TTC549 (cell line): Measurements from ENCODE around the gene IFNW1.
"Not testable (repeated sequence)": the region's sequence is repeated elsewhere in the genome, so short reads cannot be mapped to it uniquely, and the experiment has no call there.

ENCODE experiments used
- FAIRE-seq: peaks from 2 replicates; lab custom pipeline; 2012; peaks lifted over from hg19 to GRCh38; lab: Jason Lieb, UNC

IFNW1 gene

GRCh38 chr9:21141427-21141882 is at the start of gene IFNW1:
Gene IFNW1 (minus strand): TSS chr9:21141832. CDS start chr9:21141570, 262 bp downstream.
- no peak for FAIRE-seq

GRCh38 chr9:21187487-21187886 is 45.9 kb upstream of the IFNW1 start, which contains the start of gene IFNA4:
Gene IFNA4 (minus strand): TSS chr9:21187587. CDS start chr9:21187531, 56 bp downstream.
- not testable (repeated sequence) for FAIRE-seq

- FAIRE-seq, result peak; percentile 55
Measured at GRCh38 chr9:21182810-21183736, 41.4 kb upstream of the IFNW1 start.

GRCh38 chr9:21174671-21175070 is 33.0 kb upstream of the IFNW1 start:
- FAIRE-seq, result no peak

GRCh38 chr9:21172156-21172555 is 30.5 kb upstream of the IFNW1 start:
- FAIRE-seq, result no peak

- FAIRE-seq, result no peak
Measured at GRCh38 chr9:21171351-21171750, 29.7 kb upstream of the IFNW1 start.

GRCh38 chr9:21166560-21166959 is 24.9 kb upstream of the IFNW1 start, which contains the start of gene IFNA21:
Gene IFNA21 (minus strand): TSS chr9:21166660. CDS start chr9:21166612, 48 bp downstream.
- not testable (repeated sequence) for FAIRE-seq

GRCh38 chr9:21165516-21165915 is 23.9 kb upstream of the IFNW1 start:
- peak; percentile 45 for FAIRE-seq

GRCh38 chr9:21160178-21160577 is 18.5 kb upstream of the IFNW1 start:
- FAIRE-seq, result no peak

GRCh38 chr9:21155501-21155900 is 13.9 kb upstream of the IFNW1 start:
- no peak for FAIRE-seq

GRCh38 chr9:21154018-21154608 is 12.5 kb upstream of the IFNW1 start:
- no peak for FAIRE-seq

GRCh38 chr9:21153336-21154017 is 11.8 kb upstream of the IFNW1 start:
- no peak for FAIRE-seq

GRCh38 chr9:21144603-21145002 is 3.0 kb upstream of the IFNW1 start:
- FAIRE-seq, result no peak

GRCh38 chr9:21137020-21137419 is 4.6 kb downstream of the IFNW1 start:
- no peak for FAIRE-seq

GRCh38 chr9:21135736-21136135 is 5.9 kb downstream of the IFNW1 start:
- FAIRE-seq, result no peak

- not testable (repeated sequence) for FAIRE-seq
Measured at GRCh38 chr9:21128186-21128585, 13.4 kb downstream of the IFNW1 start.

GRCh38 chr9:21121595-21122251 is 19.9 kb downstream of the IFNW1 start:
- no peak for FAIRE-seq

GRCh38 chr9:21121079-21121478 is 20.6 kb downstream of the IFNW1 start:
- FAIRE-seq, result no peak

GRCh38 chr9:21119093-21119770 is 22.4 kb downstream of the IFNW1 start:
- no peak for FAIRE-seq

GRCh38 chr9:21114311-21114710 is 27.3 kb downstream of the IFNW1 start:
- FAIRE-seq, result no peak
